MG63 (cell line): Measurements from ENCODE around the gene CSNK1E. TPM values are rescaled to one million over a fixed set of nuclear protein-coding genes. Genes with fewer than 3 reads are reported as not detected.
A peak's percentile ranks its signal among the peaks of the same experiment; 100 is the strongest.

Source experiments
- DNase-seq: peaks from one replicate; pipeline ENCODE4 v3.0.0-alpha.2; 2020
- H3K27me3 ChIP-seq: fragments of 250-450 bp; sonication (Bioruptor Pico); 2 replicates; pipeline ENCODE4 v1.5.1; 2020; ENCODE audit warnings: mild to moderate bottlenecking, moderate library complexity
- H3K36me3 ChIP-seq: fragments of 250-450 bp; sonication (Bioruptor Pico); 2 replicates; pipeline ENCODE4 v1.5.1; 2020; ENCODE audit warnings: mild to moderate bottlenecking, moderate library complexity
- H3K4me3 ChIP-seq: fragments of 250-450 bp; sonication (Bioruptor Pico); 2 replicates; pipeline ENCODE4 v1.5.1; 2020; ENCODE audit warnings: mild to moderate bottlenecking, moderate library complexity
- H3K9me3 ChIP-seq: fragments of 250-450 bp; sonication (Bioruptor Pico); 2 replicates; pipeline ENCODE4 v1.5.1; 2020; ENCODE audit warnings: mild to moderate bottlenecking, moderate library complexity
- total RNA-seq: library from RNA; depleted of rRNA; stranded (reverse); fragments of >200 nt; shearing (Covaris generic); gene quantifications from 2 replicates; pipeline ENCODE4 v1.2.3, GENCODE V29; 2014; ENCODE audit warnings: low replicate concordance; rRNA removed

Gene CSNK1E
- total RNA-seq, 1 experiment from 2014 or later, result 75.0 TPM

DNA sequence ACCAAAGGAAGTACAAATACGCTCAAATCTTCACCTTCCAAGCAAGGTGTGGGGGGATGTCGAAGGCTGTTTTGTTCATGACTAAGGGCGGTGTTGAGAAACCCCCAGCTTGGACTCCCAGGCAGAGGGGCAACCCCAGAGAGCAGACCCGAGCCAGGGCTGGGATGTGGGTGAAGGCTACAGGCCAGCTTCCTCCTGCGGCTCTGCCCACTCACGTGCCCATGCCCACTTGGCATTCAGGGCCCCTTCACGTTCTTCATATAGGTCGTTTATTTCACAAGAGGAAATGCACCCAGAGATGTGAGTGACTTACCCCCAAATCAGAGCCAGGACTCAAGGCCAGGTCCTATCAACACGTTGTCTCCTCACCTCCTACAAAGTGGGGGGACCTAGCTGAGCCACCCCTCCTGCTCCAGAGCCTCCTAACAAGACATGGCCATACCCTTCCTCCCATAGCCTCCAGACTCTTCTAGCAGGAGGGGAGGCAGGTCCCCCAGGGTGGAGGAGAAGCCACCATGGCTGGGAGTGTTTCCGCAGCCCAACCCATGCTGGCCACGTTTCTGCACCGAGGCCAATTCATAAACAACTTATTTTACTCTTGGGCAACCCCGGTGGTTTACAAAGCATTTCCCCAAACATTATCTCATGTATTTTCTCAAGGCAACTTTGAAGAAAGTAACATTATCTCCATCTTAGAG lies 66.4 kb downstream of the CSNK1E start:
- no peak for DNase-seq
- H3K9me3 ChIP-seq, result peaks cover 2% of the 10 kb centered on the region; the same call in 1 of the 2 replicates
- H3K36me3 ChIP-seq, result peaks cover 31% of the 10 kb centered on the region
- no peak overlapping the region for H3K4me3 ChIP-seq
- no peaks in the 10 kb centered on the region for H3K27me3 ChIP-seq

DNA sequence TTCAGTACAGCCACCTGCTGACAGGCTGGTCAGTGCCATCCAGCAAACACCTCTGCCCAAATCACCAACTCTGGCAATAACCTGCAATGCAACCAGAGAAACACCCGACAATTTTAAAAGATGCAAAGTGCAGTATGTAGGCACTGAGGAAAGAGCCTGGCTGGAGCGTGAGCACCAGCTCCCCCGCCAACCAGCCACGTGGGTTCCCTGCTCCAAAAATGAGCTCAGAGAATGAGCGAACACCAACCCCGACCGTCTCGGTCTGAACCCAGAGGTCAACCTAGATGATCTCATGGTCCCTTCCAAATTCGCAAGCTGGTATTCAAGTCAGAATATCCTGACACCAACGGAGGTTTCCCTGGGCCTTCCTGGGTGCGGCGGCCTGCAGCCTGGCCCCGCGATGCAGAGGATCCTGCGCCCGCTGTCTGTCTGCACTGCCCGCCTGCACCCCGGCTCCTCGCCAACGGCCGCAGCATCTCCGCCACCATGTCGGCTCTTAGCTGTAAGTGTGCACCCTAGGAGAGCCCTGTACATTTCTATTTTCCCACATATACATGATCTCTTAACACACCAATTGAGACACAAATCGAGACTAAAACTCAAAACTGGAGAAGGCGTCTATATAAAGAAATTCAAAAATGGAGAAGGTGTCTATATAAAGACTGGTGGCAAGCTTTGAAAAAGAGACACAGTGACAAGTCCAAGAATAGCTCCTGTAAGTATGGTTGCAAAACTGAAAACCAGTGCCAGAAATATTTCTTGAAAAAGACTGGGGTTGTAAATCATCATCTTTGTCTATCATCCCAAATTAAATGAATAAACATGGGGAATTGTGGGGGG lies 67.2 kb downstream of the CSNK1E start:
- Histone ChIP-seq H3K27me3 (no peaks in the 10 kb centered on the region), H3K9me3 (peaks cover 2% of the 10 kb centered on the region; the same call in 1 of the 2 replicates), H3K36me3 (peaks cover 31% of the 10 kb centered on the region), H3K4me3 (no peak overlapping the region)
- DNase-seq, result no peak

DNA sequence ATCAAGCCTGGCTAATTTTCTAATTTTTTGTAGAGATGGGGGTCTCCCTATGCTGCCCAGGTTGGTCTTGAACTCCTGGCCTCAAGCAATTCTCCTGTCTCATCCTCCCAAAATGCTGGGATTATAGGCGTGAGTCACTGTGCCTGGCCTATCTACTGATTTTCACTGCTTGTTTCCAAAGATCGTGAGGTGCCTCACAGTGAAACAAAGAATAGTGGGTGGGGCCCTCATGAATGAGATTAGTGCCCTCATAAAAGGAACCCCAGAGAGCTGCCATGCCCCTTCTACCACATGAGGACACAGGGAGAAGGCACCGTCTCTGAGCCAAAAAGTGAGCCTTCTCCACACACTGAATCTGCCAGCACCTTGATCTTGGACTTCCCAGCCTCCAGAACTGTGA lies 67.9 kb downstream of the CSNK1E start:
- peaks cover 38% of the 10 kb centered on the region for H3K36me3 ChIP-seq
- DNase-seq, result no peak
- no peaks in the 10 kb centered on the region for H3K27me3 ChIP-seq
- peaks cover 2% of the 10 kb centered on the region; the same call in 1 of the 2 replicates for H3K9me3 ChIP-seq
- H3K4me3 ChIP-seq, result no peak overlapping the region

DNA sequence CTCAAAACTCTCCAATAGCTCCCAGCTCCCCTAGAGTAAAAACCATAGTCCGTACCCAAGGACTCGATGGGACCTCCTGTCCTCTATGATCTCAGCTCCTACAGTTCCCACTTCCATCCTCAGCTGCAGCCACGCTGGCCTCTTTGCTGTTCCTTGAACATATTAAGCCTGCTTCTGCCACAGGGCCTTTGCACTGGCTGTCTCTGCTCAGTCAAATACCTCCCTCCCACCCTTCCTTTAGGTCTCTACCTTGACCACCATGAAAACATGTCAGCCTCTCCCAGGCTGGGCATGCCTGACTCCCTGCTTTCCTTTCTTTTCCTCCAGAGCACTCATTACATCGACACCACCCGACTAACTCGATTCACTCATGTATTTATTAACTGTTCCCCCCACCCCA lies 69.0 kb downstream of the CSNK1E start:
- DNase-seq, result no peak
- Histone ChIP-seq H3K27me3 (no peaks in the 10 kb centered on the region), H3K4me3 (no peak overlapping the region), H3K36me3 (peaks cover 46% of the 10 kb centered on the region), H3K9me3 (peaks cover 2% of the 10 kb centered on the region; the same call in 1 of the 2 replicates)

DNA sequence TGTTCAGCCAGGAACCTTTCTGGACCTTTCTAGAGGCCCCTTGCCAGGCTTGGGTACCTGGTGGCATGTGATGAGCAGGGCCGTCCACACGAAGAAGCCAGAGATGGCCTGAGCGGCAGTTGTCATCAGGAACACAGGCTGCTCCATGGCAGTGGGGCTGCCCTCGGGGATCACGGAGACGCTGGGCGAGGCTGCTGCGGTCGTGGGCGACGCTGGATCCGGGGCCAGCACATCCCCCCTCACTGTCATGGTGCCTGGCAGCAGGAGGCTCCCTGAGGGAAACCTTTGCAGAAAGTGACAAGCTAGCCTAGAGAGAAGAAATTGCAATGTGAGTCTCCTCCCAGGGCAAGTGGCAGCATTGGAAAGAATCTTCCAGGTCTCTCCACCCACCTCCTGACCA lies 69.5 kb downstream of the CSNK1E start:
- H3K36me3 ChIP-seq, result peaks cover 49% of the 10 kb centered on the region
- no peaks in the 10 kb centered on the region for H3K27me3 ChIP-seq
- H3K4me3 ChIP-seq, result no peak overlapping the region
- H3K9me3 ChIP-seq, result peaks cover 2% of the 10 kb centered on the region; the same call in 1 of the 2 replicates
- DNase-seq, result no peak

DNA sequence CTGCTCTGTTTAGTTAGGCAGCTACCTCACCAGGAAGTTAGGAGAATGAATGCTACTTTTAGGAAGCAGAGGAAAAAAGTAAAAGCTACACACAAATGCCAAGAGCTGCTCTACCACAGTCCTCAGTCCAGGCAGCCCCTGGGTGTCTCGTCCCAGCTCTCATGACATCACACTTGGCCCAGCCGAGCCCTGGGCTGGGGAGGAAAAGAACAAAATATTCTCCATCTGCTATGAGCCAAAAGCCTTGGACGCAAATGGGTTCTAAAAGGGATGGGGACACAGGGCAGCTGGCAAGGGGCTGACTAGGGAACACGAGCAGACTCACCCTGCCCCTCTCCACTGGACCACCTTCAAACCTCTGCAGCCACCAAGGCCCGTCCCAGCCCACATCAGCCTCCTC lies 70.5 kb downstream of the CSNK1E start:
- H3K9me3 ChIP-seq, result peaks cover 2% of the 10 kb centered on the region; the same call in 1 of the 2 replicates
- no peak overlapping the region for H3K4me3 ChIP-seq
- H3K36me3 ChIP-seq, result peaks cover 47% of the 10 kb centered on the region
- DNase-seq, result no peak
- H3K27me3 ChIP-seq, result no peaks in the 10 kb centered on the region

DNA sequence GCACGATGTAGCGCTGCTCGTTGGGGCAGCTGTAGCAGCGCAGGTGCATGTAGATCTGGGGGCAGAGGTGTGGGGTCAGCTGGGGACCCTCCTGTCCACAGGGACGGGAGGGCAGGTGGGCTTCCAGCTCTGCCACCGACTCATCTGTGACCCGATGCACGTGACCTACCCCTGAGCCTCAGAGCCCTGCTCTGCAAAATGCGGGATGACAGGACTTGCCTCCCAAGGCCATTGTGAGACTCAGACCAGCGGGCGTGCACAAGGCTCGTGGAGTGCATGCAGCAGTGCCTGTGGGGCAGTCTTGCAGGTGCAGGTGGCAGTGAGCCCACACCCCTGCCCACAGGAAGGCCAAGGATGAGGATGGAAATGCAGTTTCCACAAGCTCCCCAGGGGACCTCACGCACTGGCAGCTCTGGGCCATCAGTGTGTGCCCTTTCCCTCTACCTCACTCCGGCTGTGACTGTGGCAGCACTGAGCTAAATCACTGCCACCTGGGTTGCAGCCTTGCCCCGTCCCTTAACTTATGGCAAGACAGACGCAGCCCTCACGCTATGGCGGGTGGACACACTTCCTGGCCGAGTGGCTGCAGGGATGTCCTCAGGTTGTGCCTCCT lies 71.1 kb downstream of the CSNK1E start:
- H3K4me3 ChIP-seq, result no peak overlapping the region
- H3K9me3 ChIP-seq, result peaks cover 2% of the 10 kb centered on the region; the same call in 1 of the 2 replicates
- DNase-seq, result no peak
- no peaks in the 10 kb centered on the region for H3K27me3 ChIP-seq
- peaks cover 43% of the 10 kb centered on the region for H3K36me3 ChIP-seq

DNA sequence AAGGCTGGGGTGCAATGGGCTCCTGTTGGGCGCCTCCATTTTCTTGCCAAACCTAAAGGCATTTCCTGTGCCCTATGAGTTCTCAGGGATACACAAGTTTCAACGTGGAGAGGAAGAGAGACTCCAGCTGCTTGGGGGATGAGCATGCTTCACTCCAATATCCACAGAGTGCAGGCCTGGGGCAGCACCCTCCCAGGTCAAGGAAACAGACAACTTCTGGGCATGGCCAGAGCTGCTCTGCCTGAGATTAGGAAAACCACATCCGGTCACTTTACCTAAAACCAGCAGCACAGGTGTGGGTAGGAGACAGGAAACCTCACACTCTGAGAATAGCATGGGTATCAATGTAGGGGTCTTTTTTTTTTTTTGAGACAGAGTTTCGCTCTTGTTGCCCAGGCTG lies 73.1 kb downstream of the CSNK1E start:
- no peaks in the 10 kb centered on the region for H3K27me3 ChIP-seq
- no peak for DNase-seq
- no peak overlapping the region for H3K4me3 ChIP-seq
- H3K36me3 ChIP-seq, result peaks cover 32% of the 10 kb centered on the region
- H3K9me3 ChIP-seq, result no peaks in the 10 kb centered on the region

DNA sequence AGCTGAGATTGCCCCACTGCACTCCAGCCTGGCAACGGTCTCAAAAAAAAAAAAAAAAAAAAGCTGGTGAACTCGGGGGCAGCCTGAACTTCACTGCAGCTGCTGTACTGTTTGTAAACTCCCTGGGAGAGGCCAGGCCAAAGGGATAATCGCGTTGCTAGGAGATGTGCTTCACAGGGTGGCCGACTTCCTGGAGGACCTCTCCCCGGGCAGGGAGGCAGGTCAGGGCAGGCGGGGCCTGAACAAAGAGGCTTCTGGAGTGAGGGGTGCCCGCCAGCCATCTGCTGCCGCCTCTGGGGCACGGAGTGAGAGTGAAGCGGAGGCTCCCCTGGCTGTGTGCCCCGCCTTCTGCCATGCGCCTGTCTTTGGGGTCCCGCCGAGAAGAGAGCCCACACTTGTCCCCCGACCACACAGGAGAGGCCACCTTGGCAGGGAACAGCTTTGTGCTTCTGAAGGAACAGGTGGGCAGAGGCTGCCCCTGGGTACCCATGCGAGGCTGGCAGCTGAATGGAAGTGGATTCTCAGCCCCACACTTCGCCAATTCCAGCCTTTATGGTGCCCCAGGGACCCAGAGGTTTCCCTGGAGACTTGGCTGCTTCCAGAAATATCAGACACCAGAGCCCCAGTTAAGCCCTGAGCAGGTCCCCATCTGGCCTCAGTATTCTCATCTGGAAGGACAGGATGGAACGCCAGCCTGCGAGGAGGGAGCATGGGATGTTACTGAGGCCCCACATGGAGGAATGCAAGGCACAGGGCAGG lies 74.0 kb downstream of the CSNK1E start:
- DNase-seq, result peak; percentile 44
- peaks cover 27% of the 10 kb centered on the region for H3K36me3 ChIP-seq
- no peaks in the 10 kb centered on the region for H3K9me3 ChIP-seq
- H3K4me3 ChIP-seq, result no peak overlapping the region
- H3K27me3 ChIP-seq, result no peaks in the 10 kb centered on the region

DNA sequence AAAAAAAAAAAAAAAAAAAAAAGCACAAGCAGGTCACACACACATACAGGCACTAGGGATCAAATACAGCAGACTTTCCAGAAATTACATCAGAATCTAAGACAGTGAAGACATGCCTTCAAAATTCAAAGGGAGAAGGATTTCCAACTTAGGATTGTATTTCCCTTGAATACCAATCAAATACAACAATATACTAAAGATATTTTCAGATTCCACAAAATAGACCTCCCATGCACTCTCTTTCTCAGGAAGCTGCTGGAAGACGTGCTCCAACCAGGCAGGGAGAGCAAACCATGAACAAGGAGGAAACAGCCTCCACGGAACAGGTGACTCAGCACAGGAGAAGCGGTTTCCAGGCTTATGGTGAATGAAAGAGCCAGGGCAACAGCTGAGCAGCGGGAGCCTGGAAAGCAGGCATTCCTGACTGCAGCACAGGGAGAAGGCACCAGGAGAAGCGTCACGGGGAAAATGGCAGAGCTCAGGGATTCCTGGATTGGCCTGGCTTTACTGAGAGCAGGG lies 76.4 kb downstream of the CSNK1E start:
- H3K36me3 ChIP-seq, result peaks cover 37% of the 10 kb centered on the region
- no peak overlapping the region for H3K4me3 ChIP-seq
- H3K9me3 ChIP-seq, result no peaks in the 10 kb centered on the region
- peak; percentile 90 for DNase-seq
- no peaks in the 10 kb centered on the region for H3K27me3 ChIP-seq

Other genes with a start within 250 kb of the CSNK1E start
- gene SLC16A8, start 233.2 kb downstream of the CSNK1E start, total RNA-seq, result not detected in 2 replicates
- gene BAIAP2L2, start 206.7 kb downstream of the CSNK1E start, total RNA-seq, result 20.4 and 63.3 TPM in 2 replicates
- 2.7 and 3.1 TPM in 2 replicates for gene PLA2G6, start 135.6 kb downstream of the CSNK1E start, total RNA-seq
- gene MAFF, start 115.4 kb downstream of the CSNK1E start, total RNA-seq, result 15.8 and 22.0 TPM in 2 replicates
- 18.6 and 20.4 TPM in 2 replicates for gene TMEM184B, start 44.4 kb downstream of the CSNK1E start, total RNA-seq
- gene KCNJ4, start 137.8 kb upstream of the CSNK1E start, total RNA-seq, result not detected in 2 replicates
- gene KDELR3, start 150.7 kb upstream of the CSNK1E start, total RNA-seq, result 39.0 and 39.8 TPM in 2 replicates
- gene DDX17, start 188.9 kb upstream of the CSNK1E start, total RNA-seq, result 246 and 311 TPM in 2 replicates